SK-N-MC (cell line): Measurements from ENCODE around the gene ZHX3.

Experiments
- DNase-seq: peaks from one replicate; pipeline ENCODE4 v3.0.0-alpha.2; 2011; ENCODE audit warnings: low read depth, low spot score
- H3K27ac ChIP-seq: fragments of 200-600 bp; sonication (generic); 2 replicates; pipeline ENCODE4 v1.5.1; 2016; ENCODE audit warnings: mixed run types
- H3K36me3 ChIP-seq: fragments of 200-600 bp; sonication (generic); 2 replicates; pipeline ENCODE4 v1.6.1; 2017; ENCODE audit warnings: antibody characterized with exemption, low read length, mixed read lengths; ENCODE audit not compliant: insufficient read depth
- H3K4me3 ChIP-seq: fragments of 200-600 bp; sonication (generic); 2 replicates; pipeline ENCODE4 v1.5.1; 2016
- H3K9ac ChIP-seq: fragments of 200-600 bp; sonication (generic); 2 replicates; pipeline ENCODE4 v1.8.0; 2017; ENCODE audit warnings: mixed run types, mixed read lengths; ENCODE audit not compliant: insufficient read length
- H3K9me3 ChIP-seq: fragments of 200-600 bp; sonication (generic); 2 replicates; pipeline ENCODE4 v1.6.1; 2017; ENCODE audit warnings: low read depth, mild to moderate bottlenecking, antibody characterized with exemption, low read length, moderate library complexity, mixed read lengths
- EZH2 ChIP-seq: fragments of 200-600 bp; sonication (generic); IDR thresholded peaks from one replicate; pipeline ENCODE4 v1.6.1; 2017; ENCODE audit warnings: antibody characterized with exemption
- FOXP2 ChIP-seq: optimal IDR thresholded peaks from 2 replicates; pipeline ENCODE3; 2011; ENCODE audit warnings: mild to moderate bottlenecking, moderate library complexity; ENCODE audit not compliant: insufficient read depth; ENCODE audit errors: extremely low read length, control extremely low read depth
- POLR2AphosphoS5 ChIP-seq: IDR thresholded peaks from 2 replicates; pipeline ENCODE4 v1.6.1; 2012; ENCODE audit warnings: mild to moderate bottlenecking, low read depth, low read length, borderline replicate concordance

The ZHX3 gene

DNA sequence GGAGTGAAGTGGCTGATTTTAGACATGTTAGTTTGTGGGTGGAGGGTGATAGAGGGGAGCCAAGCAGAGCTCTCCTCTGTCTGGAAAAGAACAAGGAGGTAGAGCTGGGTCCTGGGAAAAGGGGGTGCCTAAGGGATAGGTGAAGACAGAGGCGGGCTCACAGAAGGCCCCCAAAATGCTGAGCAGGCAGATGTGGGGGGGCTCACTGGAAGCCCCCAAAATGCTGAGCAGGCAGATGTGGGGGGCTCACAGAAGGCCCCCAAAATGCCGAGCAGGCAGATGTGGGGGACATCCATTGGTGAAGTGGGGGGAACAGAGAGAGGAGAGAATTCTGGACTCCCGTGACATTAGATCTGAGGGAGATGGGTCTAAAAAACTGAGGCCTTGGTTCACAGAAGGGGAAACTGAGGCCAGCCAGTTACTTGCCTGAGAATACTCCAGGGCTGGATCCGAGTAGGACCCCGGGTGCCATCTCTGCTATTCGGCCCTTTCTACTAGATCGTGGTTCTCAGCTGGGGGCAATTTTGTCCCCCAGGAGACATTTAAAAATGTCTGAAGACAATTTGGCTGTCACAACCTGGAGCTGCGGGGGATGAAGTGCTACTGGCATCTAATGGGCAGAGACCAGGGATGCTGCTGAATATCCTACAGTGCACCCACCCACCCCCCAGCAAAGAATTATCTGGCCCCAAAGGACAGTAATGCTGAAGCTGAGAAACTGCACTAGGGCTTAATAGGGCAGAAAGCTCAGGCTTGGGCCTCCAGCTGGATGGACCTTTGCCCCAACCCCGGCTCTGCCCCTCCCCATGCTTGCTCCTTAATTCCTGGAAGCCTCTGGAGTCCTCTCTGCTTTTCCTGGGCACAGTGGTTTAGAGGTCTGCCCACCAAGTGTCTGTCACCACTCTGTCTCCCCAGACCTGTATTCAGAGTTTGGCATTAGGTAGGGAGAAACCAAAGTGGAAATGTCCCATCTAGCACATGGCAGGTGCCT, 25.2 kb upstream of the ZHX3 start:
- H3K27ac ChIP-seq: no peak overlapping the region
- H3K9me3 ChIP-seq: no peaks in the 10 kb centered on the region
- no peak overlapping the region for H3K9ac ChIP-seq
- no peak for DNase-seq
- H3K4me3 ChIP-seq: no peak overlapping the region
- no peaks in the 10 kb centered on the region for H3K36me3 ChIP-seq
- TF ChIP-seq POLR2AphosphoS5 (no peak), FOXP2 (no peak), EZH2 (no peak)

DNA sequence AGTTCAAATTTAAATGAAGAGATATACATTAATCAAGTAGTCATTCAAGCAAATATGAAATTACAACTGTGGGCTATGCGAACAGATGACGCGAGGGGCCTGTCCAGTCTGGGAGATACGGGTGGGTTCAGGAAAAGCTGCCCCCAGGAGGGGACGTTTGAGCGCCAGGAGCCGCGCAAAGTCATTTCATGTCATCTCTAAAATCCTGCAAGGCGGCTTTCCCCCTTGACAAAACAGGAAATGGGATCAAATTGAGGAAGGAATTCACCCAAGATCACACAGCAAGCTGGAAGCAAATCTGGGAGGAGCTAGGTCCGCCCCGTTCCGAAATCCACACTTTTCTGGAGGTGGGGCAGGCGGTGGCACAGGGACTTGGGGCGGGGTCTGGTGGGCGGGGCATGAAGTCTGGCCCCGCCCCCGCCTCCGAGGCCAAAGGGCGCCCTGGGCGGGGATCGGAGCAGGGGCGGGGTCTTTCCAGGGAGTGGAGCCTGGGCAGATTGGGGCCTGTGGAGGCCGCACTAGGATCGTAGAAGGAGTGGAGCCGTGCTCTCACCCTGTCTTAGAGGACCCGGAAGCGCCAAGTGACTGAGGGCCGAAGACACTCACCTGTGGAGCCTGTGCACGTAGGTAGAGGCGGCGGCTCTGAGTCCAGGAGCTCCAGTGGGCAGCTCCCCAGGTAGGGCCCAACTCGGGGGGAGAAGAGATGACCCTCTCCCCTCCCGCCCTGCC, 23.0 kb upstream of the ZHX3 start, which contains the start of gene LPIN3:
Gene LPIN3 (plus strand): TSS at position 495 of the 729 bp plus-strand sequence. CDS start 4,983 bp downstream, outside the sequence.
- H3K9me3 ChIP-seq: no peaks in the 10 kb centered on the region
- TF ChIP-seq FOXP2: no peak
- peak; percentile 53; the same call in 1 of the 2 replicates for TF ChIP-seq POLR2AphosphoS5
- no peak for TF ChIP-seq EZH2
- peak; percentile 59 for DNase-seq
- H3K4me3 ChIP-seq: peak within 1 kb of the TSS; percentile 83
- H3K36me3 ChIP-seq: no peaks in the 10 kb centered on the region
- no peak within 1 kb of the TSS for H3K27ac ChIP-seq
- peak within 1 kb of the TSS; percentile 23 for H3K9ac ChIP-seq

DNA sequence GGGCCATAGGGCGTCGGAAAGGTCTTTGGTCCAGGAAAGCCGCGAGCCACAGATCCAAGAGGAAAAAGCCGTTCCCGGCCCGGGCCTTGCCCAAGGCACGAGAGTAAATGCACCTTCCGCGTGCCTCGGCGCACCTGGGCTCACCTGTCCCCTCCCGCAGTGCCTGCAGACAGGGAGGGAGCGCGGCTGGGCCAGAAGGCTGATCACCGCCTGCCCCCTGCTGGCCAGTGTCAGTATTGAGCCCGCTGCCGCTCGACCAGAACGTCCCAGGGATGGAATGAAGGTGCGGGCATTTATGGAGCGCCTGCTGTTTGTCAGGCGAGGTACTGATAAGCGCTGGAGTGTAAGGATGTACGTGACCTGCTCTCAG, 22.4 kb upstream of the ZHX3 start:
- Histone ChIP-seq H3K4me3 (peak overlapping the region; percentile 83), H3K36me3 (no peaks in the 10 kb centered on the region), H3K27ac (no peak overlapping the region), H3K9ac (no peak overlapping the region), H3K9me3 (no peaks in the 10 kb centered on the region)
- TF ChIP-seq EZH2 (no peak), POLR2AphosphoS5 (no peak), FOXP2 (no peak)
- DNase-seq: no peak

- TF ChIP-seq EZH2 (no peak), FOXP2 (no peak), POLR2AphosphoS5 (no peak)
- Histone ChIP-seq H3K4me3 (no peak overlapping the region), H3K9me3 (no peaks in the 10 kb centered on the region), H3K27ac (no peak overlapping the region), H3K9ac (no peak overlapping the region), H3K36me3 (no peaks in the 10 kb centered on the region)
- DNase-seq: no peak
Measured at GRCh38 chr20:41336711-41337492, 19.4 kb upstream of the ZHX3 start.

GRCh38 chr20:41335591-41335990, 18.1 kb upstream of the ZHX3 start:
- no peak for DNase-seq
- H3K9me3 ChIP-seq: no peaks in the 10 kb centered on the region
- no peak overlapping the region for H3K9ac ChIP-seq
- H3K27ac ChIP-seq: no peak overlapping the region
- H3K4me3 ChIP-seq: no peak overlapping the region
- TF ChIP-seq FOXP2 (no peak), EZH2 (no peak), POLR2AphosphoS5 (no peak)
- no peaks in the 10 kb centered on the region for H3K36me3 ChIP-seq

DNA sequence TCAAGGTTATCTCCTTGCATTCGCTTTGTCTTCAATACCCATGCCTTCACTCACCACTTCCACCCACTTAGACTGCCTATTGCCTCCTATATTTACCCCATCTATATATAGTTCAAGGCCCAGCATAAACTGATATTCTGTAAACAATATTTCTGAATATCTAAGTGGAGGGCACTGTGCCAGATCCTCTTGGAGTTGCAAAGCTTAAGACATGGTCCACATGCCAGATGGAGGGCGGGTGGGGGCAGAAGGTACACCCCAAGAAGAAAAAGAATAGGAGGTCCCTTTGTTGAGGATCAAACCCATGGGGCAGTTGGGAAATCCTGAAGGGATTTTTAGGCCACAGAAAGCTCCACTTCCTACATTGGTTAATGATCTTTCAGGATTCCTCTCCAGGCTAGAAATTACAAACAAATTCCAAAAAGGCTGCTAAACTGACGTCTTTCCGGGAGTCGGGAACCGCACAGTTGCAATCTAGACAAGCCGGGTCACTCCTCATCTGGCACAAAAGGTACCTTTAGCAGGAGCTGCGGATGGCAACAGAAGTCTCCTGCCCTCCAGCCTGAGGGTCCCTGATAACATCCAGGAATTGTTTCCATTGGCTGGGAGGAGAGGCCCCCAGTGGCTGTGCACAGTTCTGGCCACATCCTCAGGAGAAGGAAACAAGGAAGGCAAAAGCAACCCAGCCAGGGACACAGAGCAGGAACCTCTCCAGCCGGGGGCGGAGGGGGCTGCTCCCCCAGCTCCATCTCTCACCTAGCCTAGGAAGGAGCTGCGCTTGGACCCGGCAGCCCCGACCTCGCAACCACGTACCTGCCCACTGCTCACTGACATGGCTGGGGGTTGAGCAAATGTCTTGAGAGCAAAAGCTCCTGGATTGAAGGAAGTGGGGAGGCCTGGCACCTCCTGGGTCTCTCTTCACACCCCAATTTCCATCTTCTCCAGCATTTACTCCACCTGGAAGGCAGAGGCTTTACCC, 17.2 kb upstream of the ZHX3 start:
- H3K4me3 ChIP-seq: no peak overlapping the region
- DNase-seq: no peak
- H3K9me3 ChIP-seq: no peaks in the 10 kb centered on the region
- no peak for TF ChIP-seq FOXP2
- no peak for TF ChIP-seq POLR2AphosphoS5
- no peak for TF ChIP-seq EZH2
- H3K27ac ChIP-seq: no peak overlapping the region
- no peak overlapping the region for H3K9ac ChIP-seq
- H3K36me3 ChIP-seq: no peaks in the 10 kb centered on the region

GRCh38 chr20:41334036-41334435, 16.5 kb upstream of the ZHX3 start:
- Histone ChIP-seq H3K9ac (no peak overlapping the region), H3K4me3 (no peak overlapping the region), H3K36me3 (no peaks in the 10 kb centered on the region), H3K9me3 (no peaks in the 10 kb centered on the region), H3K27ac (no peak overlapping the region)
- no peak for DNase-seq
- no peak for TF ChIP-seq FOXP2
- no peak for TF ChIP-seq EZH2
- no peak for TF ChIP-seq POLR2AphosphoS5
